GM18519 (cell line): ENCODE data around the gene HOXD8.

Experiments used
- ATAC-seq: cut with Tn5 transposase; IDR thresholded peaks from one replicate; pipeline ENCODE4 v1.9.1; 2021; ENCODE audit warnings: mild to moderate bottlenecking, moderate library complexity; ENCODE audit not compliant: unreplicated experiment, low FRiP score

HOXD8 gene

DNA sequence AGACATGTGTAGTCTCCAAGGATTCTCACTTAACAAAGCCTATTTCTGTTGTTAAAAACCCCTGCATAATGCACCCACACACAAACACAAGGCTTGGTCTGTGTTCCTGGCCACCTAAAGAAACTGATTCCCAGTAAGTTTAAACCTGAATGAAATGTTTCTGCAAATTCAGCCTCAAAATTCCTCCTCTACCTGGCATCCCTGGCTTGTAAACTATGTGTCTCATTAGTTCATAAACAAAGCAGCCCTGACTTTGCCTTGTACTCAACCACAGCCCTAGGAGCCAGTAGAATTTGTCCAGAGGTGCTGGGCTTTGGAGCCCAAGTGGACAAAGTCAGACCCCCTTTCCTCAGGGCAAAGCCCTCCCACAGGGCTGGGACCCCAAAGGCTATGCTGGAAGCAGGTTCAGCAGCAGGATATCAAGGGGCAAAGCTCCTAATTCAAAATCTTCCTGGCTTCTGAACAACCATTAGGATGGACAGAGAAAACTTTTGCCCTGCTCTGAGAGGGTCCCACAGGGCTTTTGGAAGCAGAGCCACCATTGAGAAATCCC lies 39.6 kb upstream of the HOXD8 start:
- ATAC-seq, result no peak

DNA sequence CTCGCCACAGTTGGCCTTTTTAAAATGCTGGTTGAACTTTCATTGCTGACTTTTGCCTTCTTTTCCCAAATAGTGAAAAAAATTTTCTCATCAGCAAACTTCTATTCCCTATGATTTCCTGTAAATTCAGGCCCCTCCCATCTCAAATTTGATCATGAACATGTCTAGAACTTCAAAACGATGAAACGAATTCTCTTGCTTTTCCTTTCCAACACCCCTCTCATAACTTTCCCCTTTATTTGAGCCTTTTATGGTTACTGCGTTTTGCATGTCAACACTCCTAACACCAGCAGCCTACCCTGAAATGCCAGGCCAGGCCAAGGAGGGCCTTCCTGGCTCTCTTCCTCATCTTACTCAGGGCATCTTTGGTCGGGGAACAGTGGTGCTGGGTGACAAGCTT lies 38.6 kb upstream of the HOXD8 start:
- no peak for ATAC-seq

DNA sequence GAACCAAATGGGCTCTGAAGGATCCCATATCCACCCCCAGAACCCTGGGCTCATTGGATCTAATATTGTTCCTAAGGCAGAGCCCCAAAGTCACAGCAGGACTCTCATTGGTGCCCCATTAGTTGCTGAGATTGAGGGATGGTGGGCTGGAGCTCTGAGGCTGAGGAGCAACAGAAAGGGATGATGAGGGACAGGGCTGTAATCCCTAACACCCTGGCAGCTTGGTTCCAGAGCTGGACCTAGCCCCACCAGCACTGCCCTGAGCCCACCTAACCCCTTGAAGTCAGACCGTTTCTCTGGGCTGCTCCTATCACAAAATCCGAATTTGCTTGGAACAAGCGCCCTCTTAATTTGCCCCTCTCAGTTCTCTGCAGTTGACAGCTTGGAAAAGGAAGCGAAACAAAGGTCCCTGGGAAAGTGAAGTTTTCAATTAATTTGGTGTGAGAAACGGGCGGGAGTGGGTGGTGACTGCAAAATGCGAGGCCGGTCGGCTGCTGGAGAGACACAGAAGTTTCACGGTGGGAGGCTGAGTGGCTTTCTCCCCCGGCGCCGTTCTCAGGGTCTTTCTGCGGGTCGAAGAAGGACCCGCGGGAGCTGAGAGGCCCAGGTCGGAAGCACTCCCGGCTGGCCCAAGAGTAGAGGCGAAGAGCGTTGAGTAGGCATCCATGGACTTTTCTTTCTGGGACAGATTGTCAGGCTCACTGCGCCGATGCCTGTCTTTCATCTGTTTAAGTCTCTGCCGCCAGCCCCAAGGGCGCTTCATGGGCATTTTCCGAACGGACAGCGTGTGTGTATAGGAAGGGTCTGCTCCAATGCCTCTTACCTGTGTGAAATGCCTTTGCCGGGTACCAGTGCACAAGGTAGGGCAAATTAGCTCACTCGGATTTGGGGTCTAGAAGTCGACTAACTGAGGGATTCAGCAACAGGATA lies 37.9 kb upstream of the HOXD8 start:
- ATAC-seq, result no peak

DNA sequence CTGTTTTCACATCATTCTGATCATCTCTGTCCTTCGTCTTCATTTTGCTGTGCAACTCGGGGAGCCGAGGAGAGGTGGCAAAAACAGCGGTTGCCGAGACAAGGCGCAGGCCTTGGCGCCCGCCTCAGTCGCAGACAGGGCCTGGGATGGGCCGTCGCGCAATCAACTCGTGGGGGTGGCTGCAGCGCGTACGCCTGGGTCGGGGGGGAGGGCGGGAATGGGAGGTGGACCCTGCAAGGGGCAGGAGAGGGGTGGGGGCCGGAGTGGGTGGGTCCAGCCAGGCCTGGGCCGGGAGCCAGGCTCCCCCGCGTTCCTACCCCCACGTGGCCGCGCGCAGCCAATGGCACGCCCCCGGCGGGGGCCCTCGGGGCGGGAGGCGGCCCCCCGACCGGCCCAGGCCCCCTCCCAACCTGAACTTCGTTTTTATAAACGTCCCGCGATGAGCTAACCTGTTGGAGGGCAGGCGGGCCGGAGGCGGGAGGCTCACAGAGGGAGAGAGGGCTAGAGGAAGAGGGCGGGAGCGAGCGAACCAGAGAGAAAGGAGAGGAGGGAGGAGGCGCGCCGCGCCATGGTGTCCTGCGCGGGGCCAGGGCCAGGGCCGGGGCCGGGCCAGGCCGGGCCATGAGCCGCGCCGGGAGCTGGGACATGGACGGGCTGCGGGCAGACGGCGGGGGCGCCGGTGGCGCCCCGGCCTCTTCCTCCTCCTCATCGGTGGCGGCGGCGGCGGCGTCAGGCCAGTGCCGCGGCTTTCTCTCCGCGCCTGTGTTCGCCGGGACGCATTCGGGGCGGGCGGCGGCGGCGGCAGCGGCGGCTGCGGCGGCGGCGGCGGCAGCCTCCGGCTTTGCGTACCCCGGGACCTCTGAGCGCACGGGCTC lies 37.0 kb upstream of the HOXD8 start, which contains the start of gene HOXD13:
Gene HOXD13, plus strand, starts transcription at position 452 of the 875 bp plus-strand sequence. Its CDS starts 170 bp downstream, at position 622.
- no peak for ATAC-seq

DNA sequence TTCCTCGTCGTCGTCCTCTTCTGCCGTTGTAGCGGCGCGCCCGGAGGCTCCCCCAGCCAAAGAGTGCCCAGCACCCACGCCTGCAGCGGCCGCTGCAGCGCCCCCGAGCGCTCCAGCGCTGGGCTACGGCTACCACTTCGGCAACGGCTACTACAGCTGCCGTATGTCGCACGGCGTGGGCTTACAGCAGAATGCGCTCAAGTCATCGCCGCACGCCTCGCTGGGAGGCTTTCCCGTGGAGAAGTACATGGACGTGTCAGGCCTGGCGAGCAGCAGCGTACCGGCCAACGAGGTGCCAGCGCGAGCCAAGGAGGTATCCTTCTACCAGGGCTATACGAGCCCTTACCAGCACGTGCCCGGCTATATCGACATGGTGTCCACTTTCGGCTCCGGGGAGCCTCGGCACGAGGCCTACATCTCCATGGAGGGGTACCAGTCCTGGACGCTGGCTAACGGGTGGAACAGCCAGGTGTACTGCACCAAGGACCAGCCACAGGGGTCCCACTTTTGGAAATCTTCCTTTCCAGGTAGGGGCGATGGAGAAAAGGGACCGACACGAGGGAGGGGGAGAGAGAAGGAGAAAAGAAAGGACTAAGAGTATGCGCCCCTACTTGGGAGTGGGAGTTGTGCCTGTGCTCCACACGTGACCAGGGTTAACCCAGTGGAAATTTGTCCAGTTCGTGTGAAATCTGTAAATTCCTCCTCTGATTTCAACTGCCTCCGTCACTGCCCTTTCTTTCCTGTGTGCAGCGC lies 36.2 kb upstream of the HOXD8 start:
- ATAC-seq, result no peak

DNA sequence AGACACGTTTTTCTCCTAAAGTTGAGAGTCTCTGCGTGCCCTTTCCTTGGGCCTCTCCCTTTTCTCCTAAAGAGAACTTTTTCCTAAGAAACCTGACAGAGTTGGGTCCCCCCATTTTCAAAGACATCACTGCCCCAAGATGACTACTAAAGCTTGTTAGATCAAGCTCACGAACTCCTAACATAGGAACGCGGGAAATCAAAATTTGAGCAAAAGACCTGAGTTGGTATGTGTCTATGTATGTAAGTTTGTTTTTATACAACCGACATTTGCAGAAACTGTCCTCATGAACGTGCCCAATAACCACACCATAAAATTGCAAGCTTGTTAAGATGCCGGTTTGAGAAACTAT lies 35.6 kb upstream of the HOXD8 start:
- no peak for ATAC-seq

DNA sequence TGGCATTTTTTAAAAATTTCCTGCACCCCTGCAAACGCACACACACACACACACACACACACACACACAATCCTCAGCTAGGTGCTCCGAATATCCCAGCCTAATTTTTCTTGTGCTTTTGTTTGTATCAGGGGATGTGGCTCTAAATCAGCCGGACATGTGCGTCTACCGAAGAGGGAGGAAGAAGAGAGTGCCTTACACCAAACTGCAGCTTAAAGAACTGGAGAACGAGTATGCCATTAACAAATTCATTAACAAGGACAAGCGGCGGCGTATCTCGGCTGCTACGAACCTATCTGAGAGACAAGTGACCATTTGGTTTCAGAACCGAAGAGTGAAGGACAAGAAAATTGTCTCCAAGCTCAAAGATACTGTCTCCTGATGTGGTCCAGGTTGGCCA lies 35.2 kb upstream of the HOXD8 start:
- ATAC-seq, result no peak

DNA sequence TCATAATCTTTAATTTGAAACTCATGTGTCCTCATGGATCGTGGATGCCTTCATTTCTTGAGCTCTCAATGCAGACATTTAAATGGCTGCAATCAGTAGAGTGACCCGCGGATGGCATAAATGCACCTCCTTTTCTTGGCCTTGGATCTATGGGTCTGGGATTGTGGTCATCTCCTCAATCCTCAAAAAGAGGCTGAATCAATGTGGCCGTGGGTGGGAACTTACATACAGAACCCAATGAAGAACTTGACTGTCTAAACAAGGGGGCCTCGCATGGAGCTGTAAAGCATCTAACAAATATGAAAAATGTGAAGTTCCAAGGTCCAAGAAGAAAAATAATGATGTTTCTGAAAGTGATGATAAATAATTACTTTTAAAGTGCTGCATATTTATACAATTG lies 34.1 kb upstream of the HOXD8 start:
- ATAC-seq, result no peak

DNA sequence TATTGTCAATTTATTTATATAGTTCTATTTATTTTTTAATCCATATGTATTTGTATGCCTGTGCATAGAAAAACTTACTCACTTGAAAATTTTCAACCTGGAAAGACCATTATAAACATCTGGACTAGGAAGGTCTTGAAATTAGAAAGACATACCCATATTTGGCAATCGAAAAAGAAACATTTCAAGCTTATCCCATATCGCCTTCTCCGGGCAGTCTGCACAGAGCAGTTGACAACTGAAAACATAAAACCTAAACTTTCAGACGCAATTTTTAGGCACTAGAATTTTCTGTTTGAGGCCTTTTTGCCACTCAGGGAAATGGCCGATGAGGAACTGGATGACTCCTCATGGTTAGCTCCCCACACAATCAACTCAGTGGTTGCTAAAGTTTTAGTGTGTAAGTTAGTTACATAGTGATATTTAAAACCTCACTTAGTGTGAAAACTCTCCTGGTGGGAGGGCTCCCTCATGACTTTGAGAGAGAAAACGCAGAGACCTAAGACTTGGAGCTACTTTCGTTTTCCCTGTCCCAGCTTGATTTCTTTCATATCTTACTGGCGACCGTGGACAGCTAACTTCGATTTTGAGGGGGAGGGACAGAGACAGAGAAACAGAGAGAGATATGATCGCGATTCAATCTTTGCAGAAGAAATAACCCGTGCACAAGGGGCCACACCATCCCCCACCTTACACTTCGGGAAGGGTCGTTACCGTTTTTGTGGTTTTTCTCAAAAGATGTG lies 33.1 kb upstream of the HOXD8 start:
- no peak for ATAC-seq

DNA sequence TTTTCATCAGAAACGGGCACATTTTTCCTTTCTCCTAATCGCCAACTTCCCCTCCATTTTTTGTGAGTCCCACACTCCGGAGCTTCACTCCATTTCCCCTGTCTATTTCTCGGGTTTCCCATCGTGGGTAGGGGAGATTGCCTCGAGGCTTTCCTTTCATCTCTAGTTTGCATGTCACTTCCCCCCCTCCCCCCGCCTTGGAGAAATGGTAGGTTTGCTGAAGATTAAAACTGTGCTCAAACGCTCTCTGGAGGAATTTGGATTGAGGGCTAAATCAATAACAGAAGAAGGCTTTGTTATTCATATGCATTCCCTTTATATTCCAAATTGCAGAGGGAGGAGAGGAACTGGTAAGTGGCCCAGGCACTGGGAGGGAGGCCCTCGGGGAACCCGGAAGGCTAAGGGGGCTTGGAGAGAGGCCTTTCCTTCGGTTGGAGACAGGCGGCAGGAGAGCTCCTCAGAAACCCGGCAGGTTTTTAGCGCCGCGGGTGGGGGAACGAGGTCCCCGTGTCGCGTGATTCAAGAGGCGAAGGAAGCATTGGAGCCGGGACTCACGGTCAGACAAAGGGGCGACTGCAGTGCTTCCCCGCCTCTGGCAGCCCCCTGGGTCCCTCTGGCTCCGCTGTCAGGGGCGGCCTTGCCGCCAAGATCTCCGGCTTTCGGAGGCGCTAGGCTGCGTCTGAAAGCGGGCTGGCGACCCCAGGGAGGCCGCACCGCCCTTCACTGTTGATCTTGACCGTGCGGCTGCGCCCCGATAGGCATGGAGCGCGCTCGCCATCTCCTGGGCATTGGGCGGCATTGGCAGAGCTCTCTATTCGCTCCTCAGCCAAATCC lies 32.3 kb upstream of the HOXD8 start:
- peak; percentile 85 for ATAC-seq

DNA sequence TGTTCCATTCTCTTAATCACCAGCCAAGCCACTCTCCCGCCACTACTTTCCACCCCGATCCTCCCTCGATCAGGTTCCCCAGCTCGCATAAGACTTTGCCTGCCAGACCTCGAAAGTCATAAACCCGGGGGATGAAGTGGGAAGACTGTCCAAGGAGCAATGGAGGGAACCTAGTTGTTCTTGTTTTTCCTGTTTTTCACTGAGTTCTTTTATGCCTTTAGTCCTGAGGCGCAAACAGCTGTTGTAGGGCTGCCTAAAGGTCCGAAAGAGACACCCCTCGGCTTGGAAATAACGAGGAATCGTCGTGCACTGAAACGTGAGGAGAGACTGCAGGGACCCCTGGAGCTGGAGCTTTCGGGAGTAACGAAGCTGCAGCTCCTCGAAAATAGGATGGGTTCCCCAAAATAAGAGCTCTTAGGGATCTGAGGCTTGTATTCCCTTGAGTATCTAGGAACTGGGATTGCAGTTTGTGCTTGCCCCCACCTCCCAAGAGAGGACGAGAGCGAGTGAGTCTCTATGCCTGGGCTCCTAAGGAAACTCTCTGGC lies 31.6 kb upstream of the HOXD8 start:
- ATAC-seq, result no peak

DNA sequence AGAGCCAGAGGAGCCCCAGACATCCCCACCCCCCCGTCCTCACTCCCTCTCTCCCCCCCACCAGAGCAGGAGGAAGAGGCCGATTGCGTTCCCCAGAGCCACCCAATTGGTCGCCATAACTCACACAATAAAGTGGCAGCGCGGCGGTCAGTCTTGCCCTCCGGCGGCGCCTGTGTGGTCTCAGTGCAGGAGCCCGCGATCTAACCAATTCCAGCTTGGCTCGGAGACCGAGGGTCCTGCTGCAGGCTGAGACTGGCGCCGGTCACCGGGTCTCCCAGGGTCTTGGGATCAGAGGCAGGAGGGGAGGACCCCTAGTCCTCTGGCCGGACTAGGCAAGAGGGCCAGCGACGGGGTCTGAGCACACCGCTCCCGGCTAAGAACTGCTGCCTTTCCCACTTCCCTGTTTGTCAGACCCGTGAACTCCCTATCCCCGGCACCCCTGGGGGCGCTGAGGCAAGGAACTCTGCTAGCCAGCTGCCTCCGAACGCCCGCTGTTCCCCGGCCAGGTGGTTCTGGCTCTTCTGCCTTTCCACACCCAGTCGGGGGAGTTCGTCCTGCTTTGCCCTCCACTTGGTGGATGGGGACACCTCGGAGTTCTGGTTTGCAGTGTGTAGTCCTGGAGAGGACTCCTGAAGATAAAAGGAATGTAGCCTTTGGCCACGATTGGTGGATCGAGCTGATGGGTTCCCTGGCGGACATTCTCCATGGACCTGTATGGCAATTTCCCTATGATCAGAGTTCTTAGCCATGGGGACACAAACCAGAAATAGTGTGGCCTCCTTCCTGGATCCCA lies 30.9 kb upstream of the HOXD8 start:
- no peak for ATAC-seq

DNA sequence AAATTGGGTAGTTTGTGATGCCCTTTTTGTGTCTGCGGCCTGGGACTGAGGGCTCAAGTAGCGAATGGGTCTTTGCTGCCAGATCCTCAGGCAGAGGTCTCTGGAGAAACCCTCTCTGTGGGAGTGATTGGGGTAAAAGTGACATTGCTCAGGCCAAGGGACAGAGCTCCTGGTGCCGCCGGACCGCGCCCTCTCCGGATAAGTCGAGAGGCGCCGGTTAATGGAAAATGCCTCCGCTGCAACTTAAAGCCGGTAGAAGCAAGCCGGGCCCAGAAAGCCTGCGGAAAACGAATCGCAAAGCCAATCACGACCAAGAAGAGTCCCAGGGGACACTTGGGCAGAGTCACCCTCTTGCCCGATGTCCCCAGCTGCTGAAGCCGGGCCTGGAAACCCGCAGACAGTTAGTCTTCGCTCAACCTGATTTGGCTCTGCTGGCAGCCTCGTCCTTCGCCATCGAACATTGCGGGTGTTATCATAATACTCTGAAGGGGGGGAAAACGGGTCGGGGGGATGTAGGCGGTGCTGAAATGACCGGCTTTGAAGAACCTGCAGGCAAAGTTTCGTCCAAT lies 30.3 kb upstream of the HOXD8 start:
- ATAC-seq, result no peak

DNA sequence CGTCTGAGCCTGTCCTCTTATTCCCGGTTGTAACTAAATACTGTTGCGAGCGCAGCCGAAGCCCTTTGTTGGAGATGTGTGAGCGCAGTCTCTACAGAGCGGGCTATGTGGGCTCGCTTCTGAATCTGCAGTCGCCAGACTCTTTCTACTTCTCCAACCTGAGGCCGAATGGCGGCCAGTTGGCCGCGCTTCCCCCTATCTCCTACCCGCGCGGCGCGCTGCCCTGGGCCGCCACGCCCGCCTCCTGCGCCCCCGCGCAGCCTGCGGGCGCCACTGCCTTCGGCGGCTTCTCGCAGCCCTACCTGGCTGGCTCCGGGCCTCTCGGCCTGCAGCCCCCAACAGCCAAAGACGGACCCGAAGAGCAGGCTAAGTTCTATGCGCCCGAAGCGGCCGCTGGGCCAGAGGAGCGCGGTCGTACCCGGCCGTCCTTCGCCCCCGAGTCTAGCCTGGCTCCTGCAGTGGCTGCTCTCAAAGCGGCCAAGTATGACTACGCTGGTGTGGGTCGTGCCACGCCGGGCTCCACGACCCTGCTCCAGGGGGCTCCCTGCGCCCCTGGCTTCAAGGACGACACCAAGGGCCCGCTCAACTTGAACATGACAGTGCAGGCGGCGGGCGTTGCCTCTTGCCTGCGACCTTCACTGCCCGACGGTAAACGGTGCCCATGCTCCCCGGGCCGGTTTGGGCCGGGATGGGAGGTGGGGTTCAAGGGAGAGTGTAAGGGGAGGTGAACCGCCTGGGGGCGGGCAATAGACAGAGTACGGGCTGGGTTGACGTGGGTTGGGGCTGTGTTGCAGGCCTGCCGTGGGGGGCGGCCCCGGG lies 29.6 kb upstream of the HOXD8 start, which contains the start of gene HOXD12:
Gene HOXD12, plus strand, starts transcription at position 68 of the 819 bp plus-strand sequence. Its CDS starts 7 bp downstream, at position 75.
- no peak for ATAC-seq

DNA sequence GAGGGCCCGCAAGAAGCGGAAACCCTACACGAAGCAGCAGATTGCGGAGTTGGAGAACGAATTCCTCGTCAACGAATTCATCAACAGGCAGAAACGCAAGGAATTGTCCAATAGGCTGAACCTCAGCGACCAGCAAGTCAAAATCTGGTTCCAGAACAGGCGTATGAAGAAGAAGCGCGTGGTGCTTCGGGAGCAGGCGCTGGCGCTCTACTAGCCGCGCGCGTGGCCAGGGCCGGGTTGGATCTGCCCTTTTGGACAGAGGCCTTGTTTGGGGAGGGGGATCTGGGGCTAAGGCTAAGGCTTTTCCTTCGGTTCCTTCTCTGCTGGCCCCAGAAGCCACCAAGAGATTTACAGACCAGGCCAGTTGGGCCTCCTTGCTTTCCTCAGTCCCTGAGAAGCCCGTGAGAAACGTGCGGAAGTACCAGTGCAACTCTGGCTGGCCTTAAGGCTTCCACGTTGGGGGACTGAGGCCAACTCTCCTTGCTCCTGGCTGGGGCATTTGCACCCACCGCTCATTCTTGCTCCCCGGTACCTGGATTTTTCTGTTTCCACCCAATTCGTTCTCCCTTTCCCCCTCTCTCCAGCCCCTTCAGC lies 28.9 kb upstream of the HOXD8 start:
- no peak for ATAC-seq

DNA sequence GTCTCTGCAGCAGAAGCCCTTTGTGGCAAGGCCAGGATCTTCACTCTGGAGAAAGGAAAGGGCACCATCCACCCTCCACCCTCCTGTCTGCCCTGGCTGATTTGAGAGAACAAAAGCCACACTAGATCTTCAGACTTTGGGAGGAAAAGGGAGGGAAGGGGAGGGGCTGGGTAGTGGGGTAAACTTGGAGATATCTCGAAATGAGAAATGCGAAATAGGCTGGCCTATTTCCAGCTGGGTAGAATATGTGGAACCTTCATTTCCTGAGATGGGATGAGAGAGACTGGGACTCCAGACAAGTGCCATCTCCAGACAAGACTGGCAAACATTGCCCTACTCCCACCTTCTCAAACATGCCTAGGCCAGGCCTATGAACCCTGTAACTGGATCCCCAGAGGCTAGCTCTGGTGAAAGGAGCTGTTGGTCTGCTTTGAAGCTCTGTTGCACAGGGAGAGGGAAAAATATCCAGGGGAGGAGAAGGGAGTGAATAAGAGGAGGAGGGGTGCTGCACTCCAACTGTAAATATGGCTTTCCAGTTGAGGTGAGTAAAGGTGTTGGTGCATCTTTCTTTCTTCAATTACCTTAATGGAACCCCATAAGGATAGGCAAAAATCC lies 28.2 kb upstream of the HOXD8 start:
- ATAC-seq, result no peak
